ENCODE data around the gene RSPH1.

RSPH1 gene

GRCh38 chr21:42445311-42445710 lies 50.7 kb downstream of the RSPH1 start:
- DNase-seq (ENCODE audit: low read depth): no peak

GRCh38 chr21:42444745-42445059 lies 51.3 kb downstream of the RSPH1 start:
- no peak for DNase-seq (ENCODE audit: low read depth)

- no peak for DNase-seq (ENCODE audit: low read depth)
Measured at GRCh38 chr21:42443876-42444744, 51.9 kb downstream of the RSPH1 start.

- no peak for DNase-seq (ENCODE audit: low read depth)
Measured at GRCh38 chr21:42443181-42443785, 52.7 kb downstream of the RSPH1 start.

- DNase-seq (ENCODE audit: low read depth): no peak
Measured at GRCh38 chr21:42441963-42442362, 54.1 kb downstream of the RSPH1 start.

GRCh38 chr21:42440187-42440792 lies 55.7 kb downstream of the RSPH1 start:
- no peak for DNase-seq (ENCODE audit: low read depth)

- no peak for DNase-seq (ENCODE audit: low read depth)
Measured at GRCh38 chr21:42439284-42440186, 56.5 kb downstream of the RSPH1 start.

- no peak for DNase-seq (ENCODE audit: low read depth)
Measured at GRCh38 chr21:42438316-42439205, 57.5 kb downstream of the RSPH1 start.

GRCh38 chr21:42437786-42438185 lies 58.2 kb downstream of the RSPH1 start:
- DNase-seq (ENCODE audit: low read depth): no peak

- no peak for DNase-seq (ENCODE audit: low read depth)
Measured at GRCh38 chr21:42436914-42437313, 59.1 kb downstream of the RSPH1 start.

GRCh38 chr21:42435833-42436232 lies 60.2 kb downstream of the RSPH1 start:
- no peak for DNase-seq (ENCODE audit: low read depth)

- no peak for DNase-seq (ENCODE audit: low read depth)
Measured at GRCh38 chr21:42435401-42435800, 60.6 kb downstream of the RSPH1 start.

GRCh38 chr21:42434884-42435283 lies 61.1 kb downstream of the RSPH1 start:
- DNase-seq (ENCODE audit: low read depth): no peak

- DNase-seq (ENCODE audit: low read depth): no peak
Measured at GRCh38 chr21:42433946-42434551, 62.0 kb downstream of the RSPH1 start.

- DNase-seq (ENCODE audit: low read depth): no peak
Measured at GRCh38 chr21:42432695-42433094, 63.3 kb downstream of the RSPH1 start.

GRCh38 chr21:42431196-42431595 lies 64.8 kb downstream of the RSPH1 start:
- no peak for DNase-seq (ENCODE audit: low read depth)

GRCh38 chr21:42430521-42430920 lies 65.5 kb downstream of the RSPH1 start:
- DNase-seq (ENCODE audit: low read depth): no peak

GRCh38 chr21:42429856-42430255 lies 66.2 kb downstream of the RSPH1 start:
- DNase-seq (ENCODE audit: low read depth): no peak

- no peak for DNase-seq (ENCODE audit: low read depth)
Measured at GRCh38 chr21:42429021-42429420, 67.0 kb downstream of the RSPH1 start.

GRCh38 chr21:42427809-42428419 lies 68.1 kb downstream of the RSPH1 start:
- no peak for DNase-seq (ENCODE audit: low read depth)

Data from HS-5 (cell line).